ENCODE measurements around the gene RAD18. TPM values are rescaled to one million over a fixed set of nuclear protein-coding genes. Genes with fewer than 3 reads are reported as not detected.

Gene RAD18
- total RNA-seq, 2 experiments from 2014 or later, result 39.9 to 44.8 TPM

DNA sequence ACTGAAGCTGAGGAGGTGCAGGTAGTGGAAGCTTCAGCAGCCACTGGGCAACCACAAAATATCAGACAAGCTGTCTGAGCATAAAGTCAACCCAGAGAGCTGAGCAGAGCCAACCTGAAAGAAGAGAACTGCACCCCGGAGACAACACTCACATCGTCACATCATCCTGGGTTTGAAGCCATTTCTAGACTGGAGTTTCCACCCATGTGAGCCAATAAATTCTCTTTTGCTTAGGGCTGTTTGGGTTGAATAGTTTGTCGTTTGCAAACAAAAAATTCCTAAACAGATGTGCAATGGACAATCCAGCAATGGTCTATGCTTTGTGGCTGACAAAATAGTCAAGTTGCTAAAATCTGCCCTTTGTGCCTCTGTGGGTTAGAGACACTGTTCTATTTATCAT lies 15.3 kb upstream of the RAD18 start:
- no peaks in the 10 kb centered on the region for H3K9me2 ChIP-seq (ENCODE audit: insufficient read depth, low read length)
- intact Hi-C loops (cut with micrococcal nuclease; ENCODE audit: unreplicated experiment), result no loop called here
- TF ChIP-seq, protein P1, sequence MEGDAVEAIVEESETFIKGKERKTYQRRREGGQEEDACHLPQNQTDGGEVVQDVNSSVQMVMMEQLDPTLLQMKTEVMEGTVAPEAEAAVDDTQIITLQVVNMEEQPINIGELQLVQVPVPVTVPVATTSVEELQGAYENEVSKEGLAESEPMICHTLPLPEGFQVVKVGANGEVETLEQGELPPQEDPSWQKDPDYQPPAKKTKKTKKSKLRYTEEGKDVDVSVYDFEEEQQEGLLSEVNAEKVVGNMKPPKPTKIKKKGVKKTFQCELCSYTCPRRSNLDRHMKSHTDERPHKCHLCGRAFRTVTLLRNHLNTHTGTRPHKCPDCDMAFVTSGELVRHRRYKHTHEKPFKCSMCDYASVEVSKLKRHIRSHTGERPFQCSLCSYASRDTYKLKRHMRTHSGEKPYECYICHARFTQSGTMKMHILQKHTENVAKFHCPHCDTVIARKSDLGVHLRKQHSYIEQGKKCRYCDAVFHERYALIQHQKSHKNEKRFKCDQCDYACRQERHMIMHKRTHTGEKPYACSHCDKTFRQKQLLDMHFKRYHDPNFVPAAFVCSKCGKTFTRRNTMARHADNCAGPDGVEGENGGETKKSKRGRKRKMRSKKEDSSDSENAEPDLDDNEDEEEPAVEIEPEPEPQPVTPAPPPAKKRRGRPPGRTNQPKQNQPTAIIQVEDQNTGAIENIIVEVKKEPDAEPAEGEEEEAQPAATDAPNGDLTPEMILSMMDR (conservative IDR thresholded peaks at IDR 0.05; ENCODE audit: low read length), result no peak
- no peak for TF ChIP-seq EZH2phosphoT487 (IDR thresholded peaks at IDR 0.05; ENCODE audit: borderline replicate concordance, low read depth, low read length)
- no peaks in the 10 kb centered on the region for H4K20me1 ChIP-seq (ENCODE audit: insufficient read depth, low read length)
- no TSS peak for BruUV-seq (replicated peaks)
- ChIA-PET POLR2A (no interaction called here), CTCF (ENCODE audit: unreplicated experiment) (no interaction called here)
- no peaks in the 10 kb centered on the region for H3K36me3 ChIP-seq (ENCODE audit: insufficient read depth, low read length)
- H3K4me2 ChIP-seq (ENCODE audit: low read length), result no peak overlapping the region
- no peaks in the 10 kb centered on the region for H3K4me1 ChIP-seq (ENCODE audit: insufficient read depth, low read length, poor library complexity, severe bottlenecking)
- no peak overlapping the region for H3K27ac ChIP-seq (ENCODE audit: low read depth, low read length, poor library complexity, severe bottlenecking)
- no peak overlapping the region for H2AFZ ChIP-seq (ENCODE audit: low read length)
- no peaks in the 10 kb centered on the region for H3K9me3 ChIP-seq (ENCODE audit: low read length)
- DNase-seq (ENCODE audit: low spot score), result no peak
- no peak overlapping the region for H3K4me3 ChIP-seq (ENCODE audit: low read depth, low read length, poor library complexity, severe bottlenecking)
- no peaks in the 10 kb centered on the region for H3K79me2 ChIP-seq (ENCODE audit: insufficient read depth, low read depth, low read length)

DNA sequence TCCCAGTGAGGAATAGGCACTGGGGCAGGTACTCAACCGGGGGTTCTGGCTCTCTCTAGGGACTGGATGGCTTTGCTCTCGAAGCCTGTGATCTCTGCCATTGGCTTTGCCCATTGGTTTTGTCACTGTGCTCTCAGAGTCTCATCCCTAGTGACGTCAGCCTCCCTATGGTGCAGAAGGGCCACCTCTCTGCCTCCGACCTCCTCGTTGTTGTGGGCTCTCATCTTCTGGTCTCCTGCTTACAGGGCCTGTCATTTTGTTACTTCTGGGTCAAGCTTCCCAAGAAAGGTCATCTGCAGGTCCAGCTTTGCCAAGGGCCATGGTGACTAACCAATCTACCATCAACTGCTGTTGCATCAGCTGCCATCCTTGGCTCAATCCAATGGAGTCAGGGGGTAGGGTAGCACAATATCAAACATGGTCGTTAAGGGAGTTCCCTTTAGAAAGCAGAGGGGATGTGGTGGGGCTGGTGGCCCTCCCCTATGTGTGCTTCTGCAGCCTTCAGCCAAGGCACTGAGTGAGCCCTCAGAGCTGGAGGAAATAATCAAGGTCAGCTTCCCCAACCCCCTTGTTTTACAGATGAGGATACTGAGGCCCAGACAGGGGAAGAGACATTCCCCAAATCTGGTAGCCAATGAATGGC lies 13.4 kb upstream of the RAD18 start:
- no peaks in the 10 kb centered on the region for H4K20me1 ChIP-seq (ENCODE audit: insufficient read depth, low read length)
- no peak overlapping the region for H2AFZ ChIP-seq (ENCODE audit: low read length)
- TF ChIP-seq, protein P1 (conservative IDR thresholded peaks at IDR 0.05; ENCODE audit: low read length), result no peak
- TF ChIP-seq EZH2phosphoT487 (IDR thresholded peaks at IDR 0.05; ENCODE audit: borderline replicate concordance, low read depth, low read length), result no peak
- H3K36me3 ChIP-seq (ENCODE audit: insufficient read depth, low read length), result no peaks in the 10 kb centered on the region
- ChIA-PET POLR2A (interaction anchor here (1.1 kb wide), 1 partner anchor 82 kb away, joined by 3 read pairs; no protein-coding TSS in a partner anchor), CTCF (ENCODE audit: unreplicated experiment) (no interaction called here)
- H3K27ac ChIP-seq (ENCODE audit: low read depth, low read length, poor library complexity, severe bottlenecking), result no peak overlapping the region
- no peak for DNase-seq (ENCODE audit: low spot score)
- H3K79me2 ChIP-seq (ENCODE audit: insufficient read depth, low read depth, low read length), result no peaks in the 10 kb centered on the region
- no peaks in the 10 kb centered on the region for H3K4me1 ChIP-seq (ENCODE audit: insufficient read depth, low read length, poor library complexity, severe bottlenecking)
- H3K4me3 ChIP-seq (ENCODE audit: low read depth, low read length, poor library complexity, severe bottlenecking), result no peak overlapping the region
- H3K4me2 ChIP-seq (ENCODE audit: low read length), result no peak overlapping the region
- H3K9me2 ChIP-seq (ENCODE audit: insufficient read depth, low read length), result no peaks in the 10 kb centered on the region
- no TSS peak for BruUV-seq (replicated peaks)
- intact Hi-C loops (cut with micrococcal nuclease; ENCODE audit: unreplicated experiment), result no loop called here
- no peaks in the 10 kb centered on the region for H3K9me3 ChIP-seq (ENCODE audit: low read length)
